Measurements from ENCODE around the gene PRODH2. TPM values are rescaled to one million over a fixed set of nuclear protein-coding genes. Genes with fewer than 3 reads are reported as not detected.
A peak's percentile ranks its signal among the peaks of the same experiment; 100 is the strongest.

The PRODH2 gene
- total RNA-seq, 2 donors from 2014 or later = not detected

DNA sequence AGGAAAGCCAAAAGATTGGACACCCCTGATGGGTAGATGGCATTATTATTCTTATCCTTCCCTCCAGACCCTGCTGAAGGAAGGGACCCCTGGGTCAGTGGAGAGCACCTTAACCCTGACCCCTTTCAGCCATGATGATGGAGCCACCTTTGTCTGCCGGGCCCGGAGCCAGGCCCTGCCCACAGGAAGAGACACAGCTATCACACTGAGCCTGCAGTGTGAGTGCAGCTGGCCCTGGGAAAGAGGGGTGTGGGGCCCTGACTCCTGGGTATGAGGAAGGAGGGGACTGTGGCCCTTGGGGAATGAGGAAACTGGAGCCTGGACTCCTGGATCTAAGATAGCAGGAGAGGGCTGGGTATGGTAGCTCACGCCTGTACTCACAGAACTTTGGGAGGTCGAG is 46.8 kb upstream of the PRODH2 start:
- no peak overlapping the region for H3K4me3 ChIP-seq
- TF ChIP-seq, protein P1, sequence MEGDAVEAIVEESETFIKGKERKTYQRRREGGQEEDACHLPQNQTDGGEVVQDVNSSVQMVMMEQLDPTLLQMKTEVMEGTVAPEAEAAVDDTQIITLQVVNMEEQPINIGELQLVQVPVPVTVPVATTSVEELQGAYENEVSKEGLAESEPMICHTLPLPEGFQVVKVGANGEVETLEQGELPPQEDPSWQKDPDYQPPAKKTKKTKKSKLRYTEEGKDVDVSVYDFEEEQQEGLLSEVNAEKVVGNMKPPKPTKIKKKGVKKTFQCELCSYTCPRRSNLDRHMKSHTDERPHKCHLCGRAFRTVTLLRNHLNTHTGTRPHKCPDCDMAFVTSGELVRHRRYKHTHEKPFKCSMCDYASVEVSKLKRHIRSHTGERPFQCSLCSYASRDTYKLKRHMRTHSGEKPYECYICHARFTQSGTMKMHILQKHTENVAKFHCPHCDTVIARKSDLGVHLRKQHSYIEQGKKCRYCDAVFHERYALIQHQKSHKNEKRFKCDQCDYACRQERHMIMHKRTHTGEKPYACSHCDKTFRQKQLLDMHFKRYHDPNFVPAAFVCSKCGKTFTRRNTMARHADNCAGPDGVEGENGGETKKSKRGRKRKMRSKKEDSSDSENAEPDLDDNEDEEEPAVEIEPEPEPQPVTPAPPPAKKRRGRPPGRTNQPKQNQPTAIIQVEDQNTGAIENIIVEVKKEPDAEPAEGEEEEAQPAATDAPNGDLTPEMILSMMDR (IDR thresholded peaks at IDR 0.05) = no peak
- TF ChIP-seq POLR2A (IDR thresholded peaks at IDR 0.05) (no peak), POLR2AphosphoS5 (IDR thresholded peaks at IDR 0.05) (no peak)
- intact Hi-C loops (cut with DNase I) = no loop called here
- WGBS = 96% methylated on average over 4 of the region's 4 CpGs
- no peak overlapping the region for H3K27ac ChIP-seq
- H3K36me3 ChIP-seq = no peaks in the 10 kb centered on the region
- DNase-seq (ENCODE audit: low spot score) = no peak
- no peaks in the 10 kb centered on the region for H3K4me1 ChIP-seq (replicated peaks)
- no peaks in the 10 kb centered on the region for H3K9me3 ChIP-seq
- H3K27me3 ChIP-seq (replicated peaks; ENCODE audit: insufficient read depth) = peaks cover 11% of the 10 kb centered on the region

DNA sequence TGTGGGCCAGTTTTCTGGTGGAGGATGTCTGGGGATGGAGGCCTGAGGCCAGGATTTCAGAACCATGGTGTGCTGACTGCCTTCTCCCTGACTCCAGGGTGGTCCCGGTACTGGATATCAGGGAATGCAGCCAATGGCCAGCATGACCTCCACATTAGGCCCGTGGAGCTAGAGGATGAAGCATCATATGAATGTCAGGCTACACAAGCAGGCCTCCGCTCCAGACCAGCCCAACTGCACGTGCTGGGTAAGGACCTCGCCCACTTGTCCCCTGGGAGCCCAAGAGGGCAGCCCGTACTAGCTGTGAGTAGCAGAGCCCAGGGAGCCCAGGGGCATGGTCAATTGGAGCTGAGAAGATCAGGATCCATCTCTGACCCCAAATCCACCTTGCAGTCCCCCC is 45.7 kb upstream of the PRODH2 start:
- no peaks in the 10 kb centered on the region for H3K9me3 ChIP-seq
- no peaks in the 10 kb centered on the region for H3K4me1 ChIP-seq (replicated peaks)
- intact Hi-C loops (cut with DNase I) = no loop called here
- TF ChIP-seq POLR2AphosphoS5 (IDR thresholded peaks at IDR 0.05) (no peak), POLR2A (IDR thresholded peaks at IDR 0.05) (no peak)
- TF ChIP-seq, protein P1 (IDR thresholded peaks at IDR 0.05) = no peak
- 84% methylated on average over 6 of the region's 6 CpGs for WGBS
- no peaks in the 10 kb centered on the region for H3K36me3 ChIP-seq
- peaks cover 11% of the 10 kb centered on the region for H3K27me3 ChIP-seq (replicated peaks; ENCODE audit: insufficient read depth)
- no peak overlapping the region for H3K4me3 ChIP-seq
- H3K27ac ChIP-seq = no peak overlapping the region
- no peak for DNase-seq (ENCODE audit: low spot score)

DNA sequence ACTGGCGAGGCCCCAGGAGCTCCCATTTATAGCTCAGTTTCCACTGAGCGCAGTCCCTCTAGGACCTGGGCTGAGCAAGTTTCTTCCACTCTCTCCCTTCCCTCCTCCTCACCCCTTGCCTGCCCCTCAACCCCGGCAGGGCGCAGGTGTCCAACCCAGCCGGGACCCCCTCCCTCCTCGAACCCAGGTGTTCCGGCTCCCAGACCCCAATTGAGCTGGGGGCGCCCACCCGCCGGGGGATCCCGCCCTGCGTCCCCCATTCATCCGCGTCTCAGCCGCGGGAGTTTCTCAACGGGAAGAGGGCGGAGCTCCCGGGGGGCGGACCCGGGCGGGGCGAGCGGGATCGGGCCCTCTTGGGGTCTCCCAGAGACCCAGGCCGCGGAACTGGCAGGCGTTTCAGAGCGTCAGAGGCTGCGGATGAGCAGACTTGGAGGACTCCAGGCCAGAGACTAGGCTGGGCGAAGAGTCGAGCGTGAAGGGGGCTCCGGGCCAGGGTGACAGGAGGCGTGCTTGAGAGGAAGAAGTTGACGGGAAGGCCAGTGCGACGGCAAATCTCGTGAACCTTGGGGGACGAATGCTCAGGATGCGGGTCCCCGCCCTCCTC is 44.0 kb upstream of the PRODH2 start, which contains the start of gene KIRREL2:
Gene KIRREL2, plus strand, starts transcription at position 366 of the 604 bp plus-strand sequence. Its CDS starts 209 bp downstream, at position 575.
- Histone ChIP-seq H3K27me3 (replicated peaks; ENCODE audit: insufficient read depth) (peaks cover 11% of the 10 kb centered on the region), H3K36me3 (no peaks in the 10 kb centered on the region), H3K27ac (no peak within 1 kb of the TSS), H3K4me1 (replicated peaks) (no peaks in the 10 kb centered on the region), H3K4me3 (peak within 1 kb of the TSS; percentile 24 to 37), H3K9me3 (no peaks in the 10 kb centered on the region)
- TF ChIP-seq POLR2A (IDR thresholded peaks at IDR 0.05) = no peak
- no peak for TF ChIP-seq POLR2AphosphoS5 (IDR thresholded peaks at IDR 0.05)
- TF ChIP-seq, protein P1 (IDR thresholded peaks at IDR 0.05) = no peak
- 1% methylated on average over 42 of the region's 42 CpGs for WGBS
- no peak for DNase-seq (ENCODE audit: low spot score)
- intact Hi-C loops (cut with DNase I) = no loop called here

DNA sequence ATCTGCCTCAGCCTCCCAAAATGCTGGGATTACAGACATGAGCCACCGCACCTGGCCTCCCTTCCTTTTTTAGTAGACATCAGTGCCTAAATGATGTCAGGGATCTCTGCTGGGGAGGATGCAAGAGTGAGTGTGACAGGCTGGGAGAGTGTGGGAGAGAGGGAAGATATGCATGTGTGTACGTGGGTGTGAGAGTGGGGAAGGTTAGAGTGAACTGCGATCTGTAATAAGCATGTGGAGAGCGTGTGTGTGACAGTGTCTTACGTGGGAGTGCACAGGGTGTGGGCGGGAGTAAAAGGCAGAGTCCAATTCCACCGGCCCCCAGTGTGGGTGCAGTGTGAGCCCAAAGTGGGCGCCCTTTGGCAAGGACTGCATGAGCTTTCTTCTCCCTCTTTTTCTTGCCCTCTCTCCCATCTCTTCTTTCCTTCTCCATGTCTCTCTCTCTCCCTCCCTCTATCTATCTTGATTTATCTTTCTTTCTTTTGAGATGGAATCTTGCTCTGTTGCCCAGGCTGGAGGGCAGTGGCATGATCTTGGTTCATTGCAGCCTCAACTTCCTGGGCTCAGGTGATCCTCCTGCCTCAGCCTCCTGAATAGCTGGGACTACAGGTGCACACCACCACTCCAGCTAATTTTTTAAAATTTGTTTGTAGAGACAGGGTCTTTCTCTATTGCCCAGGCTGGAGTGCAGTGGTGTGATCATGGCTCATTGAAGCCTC is 40.6 kb upstream of the PRODH2 start:
- whole genome bisulfite sequencing = 69% methylated on average over 8 of the region's 8 CpGs
- no peaks in the 10 kb centered on the region for H3K9me3 ChIP-seq
- no peaks in the 10 kb centered on the region for H3K4me1 ChIP-seq (replicated peaks)
- no peak overlapping the region for H3K27ac ChIP-seq
- no peaks in the 10 kb centered on the region for H3K36me3 ChIP-seq
- DNase-seq (ENCODE audit: low spot score) = no peak
- H3K27me3 ChIP-seq (replicated peaks; ENCODE audit: insufficient read depth) = peaks cover 7% of the 10 kb centered on the region
- intact Hi-C loops (cut with DNase I) = no loop called here
- H3K4me3 ChIP-seq = no peak overlapping the region
- TF ChIP-seq POLR2AphosphoS5 (IDR thresholded peaks at IDR 0.05) = no peak
- TF ChIP-seq POLR2A (IDR thresholded peaks at IDR 0.05) = no peak
- TF ChIP-seq, protein P1 (IDR thresholded peaks at IDR 0.05) = no peak

Data from prostate gland (tissue), 2 donors.